Neural cell (in vitro differentiated cells): Measurements from ENCODE around the gene RPP38. TPM values are rescaled to one million over a fixed set of nuclear protein-coding genes. Genes with fewer than 3 reads are reported as not detected.

Experiments
- H2AFZ ChIP-seq: fragments of 200-600, 300-800 bp; sonication (generic), shearing (Covaris generic); 2 replicates; pipeline ENCODE4 v1.6.0; 2014; ENCODE audit warnings: low read depth, mild to moderate bottlenecking, antibody characterized with exemption, low read length, moderate library complexity
- H3F3A ChIP-seq: fragments of 200-600 bp; shearing (Covaris generic); 2 replicates; pipeline ENCODE4 v1.6.1; 2016; ENCODE audit warnings: mild to moderate bottlenecking, moderate library complexity, mixed read lengths, antibody characterized with exemption, low read length; ENCODE audit not compliant: insufficient read depth, poor library complexity, severe bottlenecking
- H3K27ac ChIP-seq: fragments of 200-600, 300-800 bp; sonication (generic), shearing (Covaris generic); 2 replicates; pipeline ENCODE4 v1.5.1; 2014; ENCODE audit warnings: mild to moderate bottlenecking, low read length, moderate library complexity
- H3K27me3 ChIP-seq: fragments of 300-800, 200-600 bp; sonication (generic), shearing (Covaris generic); 2 replicates; pipeline ENCODE4 v1.6.0; 2014; ENCODE audit warnings: mild to moderate bottlenecking, low read depth, low read length, moderate library complexity; ENCODE audit not compliant: insufficient read depth
- H3K36me3 ChIP-seq: fragments of 300-800, 200-600 bp; sonication (generic), shearing (Covaris generic); 2 replicates; pipeline ENCODE4 v1.5.1; 2014; ENCODE audit warnings: mild to moderate bottlenecking, antibody characterized with exemption, low read length, moderate library complexity; ENCODE audit not compliant: insufficient read depth
- H3K4me2 ChIP-seq: fragments of 300-800, 200-600 bp; sonication (generic), shearing (Covaris generic); 2 replicates; pipeline ENCODE4 v1.6.0; 2014; ENCODE audit warnings: mild to moderate bottlenecking, low read length
- H3K4me3 ChIP-seq: fragments of 300-800, 200-600 bp; sonication (generic), shearing (Covaris generic); 2 replicates; pipeline ENCODE4 v1.5.1; 2014; ENCODE audit warnings: mild to moderate bottlenecking, low read length, moderate library complexity
- H3K79me2 ChIP-seq: fragments of 200-600 bp; shearing (Covaris generic); replicated peaks from 2 replicates; pipeline ENCODE4 v1.6.0; 2014; ENCODE audit warnings: mild to moderate bottlenecking, low read length, moderate library complexity; ENCODE audit not compliant: insufficient read depth
- H3K9ac ChIP-seq: fragments of 300-800, 200-600 bp; sonication (generic), shearing (Covaris generic); 2 replicates; pipeline ENCODE4 v1.6.1; 2016; ENCODE audit warnings: mild to moderate bottlenecking, low read length, mixed read lengths
- H3K9me2 ChIP-seq: fragments of 200-600 bp; shearing (Covaris generic); 2 replicates; pipeline ENCODE4 v1.6.1; 2016; ENCODE audit warnings: mild to moderate bottlenecking, low read length, mixed read lengths; ENCODE audit not compliant: insufficient read depth
- H3K9me3 ChIP-seq: fragments of 200-600, 300-800 bp; sonication (generic), shearing (Covaris generic); 2 replicates; pipeline ENCODE4 v1.6.1; 2016; ENCODE audit warnings: mild to moderate bottlenecking, mixed run types, low read length, moderate library complexity, mixed read lengths
- H4K20me1 ChIP-seq: fragments of 200-600 bp; shearing (Covaris generic); 2 replicates; pipeline ENCODE4 v1.6.1; 2016; ENCODE audit warnings: mild to moderate bottlenecking, mixed run types; ENCODE audit not compliant: insufficient read depth
- CTCF ChIP-seq: fragments of 450-650 bp; IDR thresholded peaks from 2 replicates; pipeline ENCODE4 v1.5.1; 2014; ENCODE audit warnings: antibody characterized with exemption, mild to moderate bottlenecking, moderate library complexity; ENCODE audit not compliant: poor library complexity, severe bottlenecking
- EP300 ChIP-seq: fragments of 450-650 bp; conservative IDR thresholded peaks from 2 replicates; pipeline ENCODE4 v1.6.1; 2014; ENCODE audit warnings: antibody characterized with exemption, mild to moderate bottlenecking, moderate library complexity; ENCODE audit not compliant: poor library complexity, severe bottlenecking
- EZH2 ChIP-seq: fragments of 200-600, 300-800 bp; shearing (Covaris generic), sonication (generic); IDR thresholded peaks from 2 replicates; pipeline ENCODE4 v1.6.1; 2014; ENCODE audit warnings: antibody characterized with exemption, low read length, borderline replicate concordance, mild to moderate bottlenecking; ENCODE audit not compliant: insufficient read depth, poor library complexity, severe bottlenecking
- MXI1 ChIP-seq: fragments of 450-650 bp; conservative IDR thresholded peaks from 2 replicates; pipeline ENCODE4 v1.6.1; 2014; ENCODE audit warnings: antibody characterized with exemption, mild to moderate bottlenecking; ENCODE audit not compliant: poor library complexity, severe bottlenecking
- POLR2AphosphoS5 ChIP-seq: IDR thresholded peaks from 2 replicates; pipeline ENCODE4 v1.6.1; 2012
- RAD21 ChIP-seq: fragments of 450-650 bp; conservative IDR thresholded peaks from 2 replicates; pipeline ENCODE4 v1.6.1; 2014; ENCODE audit warnings: antibody characterized with exemption, mild to moderate bottlenecking, moderate library complexity
- REST ChIP-seq: IDR thresholded peaks from 2 replicates; pipeline ENCODE4 v1.6.1; 2012; ENCODE audit warnings: borderline replicate concordance
- SMC3 ChIP-seq: fragments of 450-650 bp; conservative IDR thresholded peaks from 2 replicates; pipeline ENCODE4 v1.6.1; 2014; ENCODE audit warnings: antibody characterized with exemption, mild to moderate bottlenecking, moderate library complexity; ENCODE audit not compliant: poor library complexity
- TAF1 ChIP-seq: IDR thresholded peaks from 2 replicates; pipeline ENCODE4 v1.6.1; 2012; ENCODE audit warnings: low read depth
- polyA plus RNA-seq: library from polyadenylated mRNA; depleted of rRNA; stranded (reverse); fragments of >200 nt; gene quantifications from 2 replicates; pipeline ENCODE4 v1.2.3, GENCODE V29; 2014

Gene RPP38
- polyA plus RNA-seq, 1 donor from 2014 or later = 9.8 TPM

GRCh38 chr10:15068802-15069201 lies 28.4 kb upstream of the RPP38 start:
- Histone ChIP-seq H3F3A (no peaks in the 10 kb centered on the region), H3K9me3 (peaks cover 8% of the 10 kb centered on the region), H3K27ac (no peak overlapping the region), H3K9ac (no peak overlapping the region), H3K27me3 (no peaks in the 10 kb centered on the region), H3K4me2 (no peak overlapping the region), H4K20me1 (no peaks in the 10 kb centered on the region), H3K9me2 (no peaks in the 10 kb centered on the region), H3K36me3 (no peaks in the 10 kb centered on the region), H2AFZ (no peak overlapping the region), H3K79me2 (no peaks in the 10 kb centered on the region), H3K4me3 (no peak overlapping the region)
- TF ChIP-seq POLR2AphosphoS5 = no peak
- TF ChIP-seq CTCF = no peak
- no peak for TF ChIP-seq EP300
- TF ChIP-seq SMC3 = no peak
- no peak for TF ChIP-seq RAD21
- TF ChIP-seq REST = no peak
- no peak for TF ChIP-seq MXI1
- no peak for TF ChIP-seq EZH2
- TF ChIP-seq TAF1 = no peak

GRCh38 chr10:15069230-15069629 lies 27.9 kb upstream of the RPP38 start:
- Histone ChIP-seq H3K9me3 (peaks cover 8% of the 10 kb centered on the region), H3K4me2 (no peak overlapping the region), H3K79me2 (no peaks in the 10 kb centered on the region), H3K27ac (no peak overlapping the region), H3K4me3 (no peak overlapping the region), H3F3A (no peaks in the 10 kb centered on the region), H3K27me3 (no peaks in the 10 kb centered on the region), H2AFZ (no peak overlapping the region), H3K9me2 (no peaks in the 10 kb centered on the region), H3K9ac (no peak overlapping the region), H4K20me1 (no peaks in the 10 kb centered on the region), H3K36me3 (no peaks in the 10 kb centered on the region)
- no peak for TF ChIP-seq POLR2AphosphoS5
- TF ChIP-seq RAD21 = no peak
- TF ChIP-seq TAF1 = no peak
- TF ChIP-seq SMC3 = no peak
- TF ChIP-seq MXI1 = no peak
- TF ChIP-seq CTCF = no peak
- TF ChIP-seq EZH2 = no peak
- TF ChIP-seq EP300 = no peak
- TF ChIP-seq REST = no peak
